Activated B cell treated with CpG ODN at 0.5 μM for 24 hours (primary cell): Measurements from ENCODE around the gene CDK5RAP3. TPM values are rescaled to one million over a fixed set of nuclear protein-coding genes. Genes with fewer than 3 reads are reported as not detected.

Source experiments
- ATAC-seq: fragments of 200-7000 bp; cut with Tn5 transposase; one replicate; pipeline ENCODE4 v1.10.0; 2021; ENCODE audit warnings: low read depth, mild to moderate bottlenecking, moderate library complexity
- CTCF ChIA-PET: fragments of 350-600 bp; sonication (Branson Sonifier 250); formaldehyde crosslinking; loops from one replicate; lab custom pipeline; 2021; ENCODE audit warnings: antibody characterized with exemption; lab: Charles Lee
- POLR2A ChIA-PET: fragments of 350-600 bp; sonication (Branson Sonifier 250); formaldehyde crosslinking; loops from one replicate; lab custom pipeline; 2021; ENCODE audit warnings: antibody characterized with exemption; lab: Charles Lee
- DNase-seq: peaks from one replicate; pipeline ENCODE4 v3.0.0; 2022
- H3K27ac Mint-ChIP-seq: one replicate; pipeline ENCODE4 v1.8.0; 2020; ENCODE audit warnings: mixed read lengths
- H3K27me3 Mint-ChIP-seq: one replicate; pipeline ENCODE4 v1.8.0; 2021; ENCODE audit warnings: mixed read lengths
- H3K36me3 Mint-ChIP-seq: one replicate; pipeline ENCODE4 v1.8.0; 2021; ENCODE audit warnings: low read depth, mixed read lengths
- H3K4me1 Mint-ChIP-seq: one replicate; pipeline ENCODE4 v1.8.0; 2021; ENCODE audit warnings: mixed read lengths
- H3K4me3 Mint-ChIP-seq: one replicate; pipeline ENCODE4 v1.8.0; 2020; ENCODE audit warnings: mild to moderate bottlenecking, mixed read lengths
- H3K9me3 Mint-ChIP-seq: one replicate; pipeline ENCODE4 v1.8.0; 2020; ENCODE audit warnings: mixed read lengths
- intact Hi-C: fragments of 100-400 bp; cut with micrococcal nuclease; formaldehyde crosslinking; loops from one replicate; pipeline ENCODE4 v1.15.1; 2024
- total RNA-seq: library from RNA; stranded (reverse); gene quantifications from 2 replicates; pipeline ENCODE4 v1.2.3, GENCODE V29; 2022
- TF ChIP-seq, protein P1 (sequence below): fragments of 200-600 bp; IDR thresholded peaks from one replicate; pipeline ENCODE4 v1.8.0; 2022; ENCODE audit warnings: antibody characterized with exemption, mild to moderate bottlenecking

CDK5RAP3 gene
- total RNA-seq, 1 donor from 2014 or later: 286 TPM

DNA sequence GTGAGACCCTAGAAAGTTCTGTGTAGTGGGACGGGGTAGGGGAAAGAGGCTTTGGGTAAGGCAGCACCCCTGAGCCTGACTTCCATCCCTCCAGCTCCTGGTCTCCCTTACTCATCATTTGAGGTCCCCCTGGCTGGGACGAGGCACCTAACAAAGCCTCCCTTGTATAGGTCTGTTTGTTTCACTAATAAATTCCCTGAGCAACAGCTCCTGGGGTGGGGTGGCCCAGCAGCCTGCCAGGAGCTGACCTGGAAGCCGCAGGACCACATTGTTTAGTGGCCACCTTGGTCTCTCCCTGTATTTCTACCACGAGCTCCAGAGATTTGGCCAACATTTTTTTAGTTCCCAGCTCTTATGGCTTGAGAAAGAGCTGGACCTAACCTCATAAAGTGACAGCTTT, 20.5 kb upstream of the CDK5RAP3 start:
- no peak overlapping the region for H3K4me3 Mint-ChIP-seq
- H3K27me3 Mint-ChIP-seq: no peaks in the 10 kb centered on the region
- DNase-seq: no peak
- intact Hi-C loops: no loop called here
- no peak for ATAC-seq
- peaks cover 26% of the 10 kb centered on the region for H3K4me1 Mint-ChIP-seq
- H3K9me3 Mint-ChIP-seq: no peaks in the 10 kb centered on the region
- peaks cover 25% of the 10 kb centered on the region for H3K36me3 Mint-ChIP-seq
- ChIA-PET CTCF (interaction anchor here (1.5 to 4.9 kb wide), 5 partner anchors 9 to 67 kb away, joined by 4 to 60 read pairs (median 10); partner anchors contain the start of genes CDK5RAP3 and PNPO), POLR2A (interaction anchor here (0.5 to 3.3 kb wide), 4 partner anchors 9 to 164 kb away, joined by 6 to 18 read pairs (median 8); partner anchors contain the start of genes CDK5RAP3 and PNPO)
- no peak overlapping the region for H3K27ac Mint-ChIP-seq
- TF ChIP-seq, protein P1, sequence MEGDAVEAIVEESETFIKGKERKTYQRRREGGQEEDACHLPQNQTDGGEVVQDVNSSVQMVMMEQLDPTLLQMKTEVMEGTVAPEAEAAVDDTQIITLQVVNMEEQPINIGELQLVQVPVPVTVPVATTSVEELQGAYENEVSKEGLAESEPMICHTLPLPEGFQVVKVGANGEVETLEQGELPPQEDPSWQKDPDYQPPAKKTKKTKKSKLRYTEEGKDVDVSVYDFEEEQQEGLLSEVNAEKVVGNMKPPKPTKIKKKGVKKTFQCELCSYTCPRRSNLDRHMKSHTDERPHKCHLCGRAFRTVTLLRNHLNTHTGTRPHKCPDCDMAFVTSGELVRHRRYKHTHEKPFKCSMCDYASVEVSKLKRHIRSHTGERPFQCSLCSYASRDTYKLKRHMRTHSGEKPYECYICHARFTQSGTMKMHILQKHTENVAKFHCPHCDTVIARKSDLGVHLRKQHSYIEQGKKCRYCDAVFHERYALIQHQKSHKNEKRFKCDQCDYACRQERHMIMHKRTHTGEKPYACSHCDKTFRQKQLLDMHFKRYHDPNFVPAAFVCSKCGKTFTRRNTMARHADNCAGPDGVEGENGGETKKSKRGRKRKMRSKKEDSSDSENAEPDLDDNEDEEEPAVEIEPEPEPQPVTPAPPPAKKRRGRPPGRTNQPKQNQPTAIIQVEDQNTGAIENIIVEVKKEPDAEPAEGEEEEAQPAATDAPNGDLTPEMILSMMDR: no peak

DNA sequence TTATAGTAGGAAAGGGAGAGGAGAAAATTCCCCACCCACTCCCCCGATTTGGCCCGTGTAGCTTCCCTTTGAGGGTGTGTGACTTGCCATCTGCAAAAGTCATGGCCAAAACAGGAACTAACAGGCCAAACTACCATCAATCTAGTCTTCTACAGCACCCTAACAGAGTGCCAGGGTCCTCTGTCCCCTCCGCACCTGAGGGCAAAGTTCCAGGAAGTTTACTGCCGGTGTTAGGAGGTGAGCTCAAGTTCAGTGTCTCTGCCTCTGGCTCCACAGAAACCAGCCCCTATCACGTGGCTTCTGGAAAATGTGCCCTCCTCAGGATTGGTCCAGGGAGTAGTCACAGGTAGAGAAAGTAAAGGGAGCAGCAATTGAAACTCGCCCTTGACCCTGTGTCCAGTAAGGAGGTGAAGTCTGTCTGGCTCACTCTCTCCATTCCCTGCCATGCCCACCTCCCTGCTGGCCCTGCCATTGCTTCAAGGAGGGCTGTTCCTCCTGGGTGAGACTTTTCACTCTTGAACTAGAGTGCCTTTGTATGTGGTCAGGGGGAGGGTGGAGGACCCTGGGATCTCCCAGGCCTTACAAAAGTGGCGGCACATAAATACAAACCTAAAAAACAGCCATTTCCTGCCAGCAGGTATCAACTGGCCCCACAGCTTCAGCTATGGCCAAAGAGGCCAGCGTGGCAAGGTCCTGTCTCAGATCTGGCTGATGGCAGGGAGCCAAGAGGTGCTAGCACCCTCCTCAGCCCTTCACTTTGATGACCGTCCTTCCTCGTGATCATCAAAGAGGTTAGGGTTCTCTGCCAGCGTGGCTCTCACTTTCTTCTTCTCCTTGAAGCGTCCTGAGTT, 18.5 kb upstream of the CDK5RAP3 start:
- no peak overlapping the region for H3K27ac Mint-ChIP-seq
- DNase-seq (no peak), ATAC-seq (no peak)
- H3K36me3 Mint-ChIP-seq: peaks cover 8% of the 10 kb centered on the region
- H3K9me3 Mint-ChIP-seq: no peaks in the 10 kb centered on the region
- H3K4me3 Mint-ChIP-seq: no peak overlapping the region
- H3K27me3 Mint-ChIP-seq: no peaks in the 10 kb centered on the region
- TF ChIP-seq, protein P1: no peak
- intact Hi-C loops: no loop called here
- H3K4me1 Mint-ChIP-seq: peaks cover 20% of the 10 kb centered on the region
- ChIA-PET CTCF (interaction anchor here (0.6 to 4.9 kb wide), 4 partner anchors 11 to 65 kb away, joined by 3 to 29 read pairs (median 6); partner anchors contain the start of genes CDK5RAP3 and PNPO), POLR2A (interaction anchor here (1.0 to 1.3 kb wide), 2 partner anchors 57 to 121 kb away, joined by 3 to 4 read pairs; partner anchors contain the start of genes LRRC46, MRPL10 and SP2)

DNA sequence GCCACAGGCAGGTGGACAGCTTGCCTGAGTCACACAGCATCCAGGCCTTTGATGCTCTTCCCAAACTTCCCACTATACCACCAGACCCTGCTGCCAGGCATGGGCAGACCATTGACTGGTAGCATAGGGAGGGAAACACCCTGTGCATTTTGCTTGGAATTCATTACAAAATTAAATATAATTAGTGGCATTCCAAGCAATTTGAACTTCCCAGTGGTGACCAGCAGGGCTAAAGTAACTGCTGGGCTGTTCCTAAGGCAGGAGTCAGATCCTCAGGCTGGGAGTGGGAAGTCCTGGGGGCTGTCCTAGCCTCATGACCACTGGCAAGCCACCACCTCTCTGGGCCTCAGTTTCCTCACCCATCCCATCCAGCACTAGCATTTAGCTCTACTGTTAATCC, 17.0 kb upstream of the CDK5RAP3 start:
- DNase-seq (no peak), ATAC-seq (no peak)
- Mint-ChIP-seq H3K4me1 (peaks cover 16% of the 10 kb centered on the region), H3K9me3 (no peaks in the 10 kb centered on the region), H3K4me3 (no peak overlapping the region), H3K36me3 (peaks cover 4% of the 10 kb centered on the region), H3K27ac (no peak overlapping the region), H3K27me3 (no peaks in the 10 kb centered on the region)
- ChIA-PET POLR2A (no interaction called here), CTCF (interaction anchor here (0.8 kb wide), 1 partner anchor 11 kb away, joined by 3 read pairs; no protein-coding TSS in a partner anchor)
- TF ChIP-seq, protein P1: no peak
- intact Hi-C loops: no loop called here

DNA sequence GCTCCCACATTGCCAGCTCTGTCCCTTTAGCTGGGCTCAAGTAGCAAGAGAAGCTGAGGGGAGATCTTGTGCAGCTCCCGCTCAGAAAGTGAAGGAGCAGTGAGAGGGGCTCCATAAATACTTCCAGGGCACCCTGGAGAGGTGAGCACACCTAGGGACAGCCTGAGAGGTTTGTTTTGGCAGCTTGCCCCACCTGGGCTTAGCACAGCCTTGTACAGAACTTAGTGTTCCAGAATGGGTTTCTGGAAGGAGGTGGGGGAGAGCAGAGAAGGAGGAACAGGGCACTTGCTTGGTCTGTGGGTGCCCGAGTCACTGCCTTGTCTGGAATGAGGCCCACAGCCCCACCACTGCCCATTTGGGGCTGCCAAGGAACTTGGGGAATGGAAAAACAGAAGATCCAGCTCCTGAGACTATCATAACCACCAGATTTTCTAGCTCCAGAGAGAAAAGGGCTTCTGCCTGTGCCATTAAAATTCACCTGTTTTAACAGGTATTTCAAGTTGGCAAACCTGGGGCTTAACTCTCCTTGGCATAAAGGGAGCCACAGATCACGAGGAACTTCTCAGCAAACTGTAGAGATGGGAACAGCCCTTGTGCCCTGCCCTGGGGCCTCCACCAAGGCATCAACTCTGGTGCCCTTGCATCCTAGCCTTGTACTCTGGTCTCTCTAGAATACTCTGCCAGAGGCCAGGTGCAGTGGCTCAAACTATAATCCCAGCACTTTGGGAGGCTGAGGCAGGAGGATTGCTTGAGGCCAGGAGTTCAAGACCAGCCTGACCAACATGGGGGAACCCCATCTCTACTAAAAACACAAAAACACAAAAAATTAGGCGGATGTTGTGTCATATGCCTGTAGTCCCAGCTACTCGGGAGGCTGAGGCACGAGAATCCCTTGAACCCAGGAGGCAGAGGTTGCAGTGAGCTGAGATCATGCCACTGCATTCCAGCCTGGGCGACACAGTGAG, 15.1 kb upstream of the CDK5RAP3 start:
- POLR2A ChIA-PET: no interaction called here
- peaks cover 3% of the 10 kb centered on the region for H3K4me1 Mint-ChIP-seq
- DNase-seq: no peak
- H3K4me3 Mint-ChIP-seq: no peak overlapping the region
- no peaks in the 10 kb centered on the region for H3K27me3 Mint-ChIP-seq
- TF ChIP-seq, protein P1: no peak
- intact Hi-C loops: no loop called here
- H3K27ac Mint-ChIP-seq: no peak overlapping the region
- H3K9me3 Mint-ChIP-seq: no peaks in the 10 kb centered on the region
- H3K36me3 Mint-ChIP-seq: no peaks in the 10 kb centered on the region
- no peak for ATAC-seq
- CTCF ChIA-PET: interaction anchor here (0.9 to 2.0 kb wide), 2 partner anchors 9 to 10 kb away, joined by 3 to 9 read pairs; no protein-coding TSS in a partner anchor
